ENCODE measurements around the gene SHMT2.

SHMT2 gene

GRCh38 chr12:57219205-57219992, 10.1 kb upstream of the SHMT2 start:
- H3K4me3 ChIP-seq (ENCODE audit: insufficient read depth, low read depth, low read length, poor library complexity, severe bottlenecking): no peak overlapping the region
- no peak for DNase-seq
- no peak overlapping the region for H3K27ac ChIP-seq (ENCODE audit: insufficient read depth, low read length, poor library complexity, severe bottlenecking)
- peaks cover 95% of the 10 kb centered on the region for H3K27me3 ChIP-seq (replicated peaks; ENCODE audit: control insufficient read depth, insufficient read depth, low read length, poor library complexity, severe bottlenecking)
- H3K9me3 ChIP-seq (ENCODE audit: control insufficient read depth, low read length): no peaks in the 10 kb centered on the region
- H3K36me3 ChIP-seq (ENCODE audit: control insufficient read depth, insufficient read depth, low read length): no peaks in the 10 kb centered on the region
- peaks cover 35% of the 10 kb centered on the region for H3K4me1 ChIP-seq (ENCODE audit: control insufficient read depth, insufficient read depth, low read length, poor library complexity, severe bottlenecking)

- H3K36me3 ChIP-seq (ENCODE audit: control insufficient read depth, insufficient read depth, low read length): no peaks in the 10 kb centered on the region
- H3K27ac ChIP-seq (ENCODE audit: insufficient read depth, low read length, poor library complexity, severe bottlenecking): no peak overlapping the region
- peaks cover 36% of the 10 kb centered on the region for H3K4me1 ChIP-seq (ENCODE audit: control insufficient read depth, insufficient read depth, low read length, poor library complexity, severe bottlenecking)
- H3K4me3 ChIP-seq (ENCODE audit: insufficient read depth, low read depth, low read length, poor library complexity, severe bottlenecking): no peak overlapping the region
- H3K9me3 ChIP-seq (ENCODE audit: control insufficient read depth, low read length): no peaks in the 10 kb centered on the region
- DNase-seq: no peak
- H3K27me3 ChIP-seq (replicated peaks; ENCODE audit: control insufficient read depth, insufficient read depth, low read length, poor library complexity, severe bottlenecking): peaks cover 94% of the 10 kb centered on the region
Observed at GRCh38 chr12:57219993-57220754, 9.3 kb upstream of the SHMT2 start.

GRCh38 chr12:57220770-57221168, 8.7 kb upstream of the SHMT2 start:
- no peak overlapping the region for H3K27ac ChIP-seq (ENCODE audit: insufficient read depth, low read length, poor library complexity, severe bottlenecking)
- no peaks in the 10 kb centered on the region for H3K9me3 ChIP-seq (ENCODE audit: control insufficient read depth, low read length)
- no peak for DNase-seq
- peaks cover 36% of the 10 kb centered on the region for H3K4me1 ChIP-seq (ENCODE audit: control insufficient read depth, insufficient read depth, low read length, poor library complexity, severe bottlenecking)
- no peak overlapping the region for H3K4me3 ChIP-seq (ENCODE audit: insufficient read depth, low read depth, low read length, poor library complexity, severe bottlenecking)
- peaks cover 94% of the 10 kb centered on the region for H3K27me3 ChIP-seq (replicated peaks; ENCODE audit: control insufficient read depth, insufficient read depth, low read length, poor library complexity, severe bottlenecking)
- H3K36me3 ChIP-seq (ENCODE audit: control insufficient read depth, insufficient read depth, low read length): no peaks in the 10 kb centered on the region

DNA sequence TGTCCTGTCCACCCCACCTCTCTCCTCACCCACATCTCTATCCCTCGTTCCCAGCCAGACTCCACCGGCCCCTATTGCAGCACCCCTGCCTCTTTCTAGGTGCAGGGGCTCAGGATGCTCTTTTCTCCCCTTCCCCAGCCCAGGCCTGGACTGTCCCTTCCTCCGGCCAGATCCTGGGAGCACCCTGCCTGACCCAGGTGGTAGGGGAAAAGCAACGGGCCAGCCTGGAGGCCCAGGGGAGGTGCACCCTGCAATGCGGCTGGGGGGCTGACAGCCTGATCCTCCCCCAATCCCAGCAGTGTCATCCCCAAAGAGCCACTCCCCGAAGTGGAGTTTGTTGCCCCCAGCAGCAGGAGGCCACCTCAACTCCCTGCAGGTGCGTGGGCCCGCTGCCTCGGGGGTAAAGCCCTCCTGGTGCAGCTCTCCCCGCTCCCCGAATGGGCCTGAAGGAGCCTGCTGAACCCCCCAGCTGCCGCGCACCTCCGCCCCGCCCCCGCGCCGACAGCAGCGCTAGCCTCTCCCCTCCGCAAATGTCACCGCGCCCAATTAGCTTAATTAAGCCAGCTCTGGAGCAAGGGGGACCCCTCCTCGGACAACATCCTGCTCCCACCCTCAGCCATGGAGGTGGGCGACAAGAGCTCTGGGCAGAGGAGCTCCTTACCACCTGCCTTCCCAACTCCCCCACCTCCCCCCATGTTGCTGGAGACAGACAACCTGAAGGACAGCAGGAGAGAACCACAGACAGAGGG, 8.2 kb upstream of the SHMT2 start:
- no peak overlapping the region for H3K27ac ChIP-seq (ENCODE audit: insufficient read depth, low read length, poor library complexity, severe bottlenecking)
- no peak overlapping the region for H3K4me3 ChIP-seq (ENCODE audit: insufficient read depth, low read depth, low read length, poor library complexity, severe bottlenecking)
- peaks cover 94% of the 10 kb centered on the region for H3K27me3 ChIP-seq (replicated peaks; ENCODE audit: control insufficient read depth, insufficient read depth, low read length, poor library complexity, severe bottlenecking)
- H3K9me3 ChIP-seq (ENCODE audit: control insufficient read depth, low read length): no peaks in the 10 kb centered on the region
- no peak for DNase-seq
- H3K36me3 ChIP-seq (ENCODE audit: control insufficient read depth, insufficient read depth, low read length): no peaks in the 10 kb centered on the region
- peaks cover 34% of the 10 kb centered on the region for H3K4me1 ChIP-seq (ENCODE audit: control insufficient read depth, insufficient read depth, low read length, poor library complexity, severe bottlenecking)

DNA sequence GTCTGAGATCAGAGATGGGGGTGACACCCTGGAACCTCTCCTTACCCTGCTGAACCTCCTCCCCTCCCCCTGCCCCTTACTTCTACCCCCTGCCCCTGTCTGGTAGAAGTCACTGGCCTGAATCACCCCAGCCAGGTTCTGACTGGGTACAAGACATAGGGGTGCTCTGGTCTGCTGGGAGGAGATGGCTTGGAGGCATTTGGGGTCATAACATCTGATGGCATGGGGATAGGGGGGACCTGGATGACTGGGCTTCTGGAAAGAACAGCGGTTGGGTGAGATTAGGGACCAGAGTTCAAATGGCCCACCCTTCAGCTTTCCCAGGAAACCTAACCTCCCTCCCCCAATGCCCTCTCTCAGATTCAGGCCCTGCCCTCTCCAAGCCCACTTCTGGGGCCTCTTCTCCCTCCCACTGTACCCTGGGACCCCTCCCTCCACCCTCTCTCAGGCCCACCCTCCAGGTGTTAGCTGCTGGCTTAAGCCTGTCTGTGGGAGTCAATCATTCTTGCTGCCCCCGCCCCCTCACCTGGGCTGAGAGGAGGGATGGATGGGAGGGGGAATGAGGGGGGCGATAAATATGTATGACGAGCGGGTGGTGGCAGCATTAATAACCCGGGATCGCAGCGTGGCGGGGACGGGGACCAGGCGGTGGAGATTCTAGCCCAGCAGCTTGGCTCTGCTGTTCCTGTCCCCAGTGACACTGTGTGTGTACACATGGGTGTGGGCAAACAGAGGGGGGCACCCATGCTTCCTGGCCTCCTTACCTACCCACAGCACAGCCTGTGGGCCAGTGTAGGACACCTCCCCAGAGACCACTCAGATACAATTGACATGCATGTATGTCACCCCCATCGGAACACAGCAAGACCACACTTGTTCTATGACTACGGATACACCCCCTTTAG, 7.0 kb upstream of the SHMT2 start:
- Histone ChIP-seq H3K9me3 (ENCODE audit: control insufficient read depth, low read length) (no peaks in the 10 kb centered on the region), H3K4me1 (ENCODE audit: control insufficient read depth, insufficient read depth, low read length, poor library complexity, severe bottlenecking) (peaks cover 24% of the 10 kb centered on the region), H3K36me3 (ENCODE audit: control insufficient read depth, insufficient read depth, low read length) (no peaks in the 10 kb centered on the region), H3K4me3 (ENCODE audit: insufficient read depth, low read depth, low read length, poor library complexity, severe bottlenecking) (no peak overlapping the region), H3K27ac (ENCODE audit: insufficient read depth, low read length, poor library complexity, severe bottlenecking) (no peak overlapping the region), H3K27me3 (replicated peaks; ENCODE audit: control insufficient read depth, insufficient read depth, low read length, poor library complexity, severe bottlenecking) (peaks cover 88% of the 10 kb centered on the region)
- DNase-seq: no peak

DNA sequence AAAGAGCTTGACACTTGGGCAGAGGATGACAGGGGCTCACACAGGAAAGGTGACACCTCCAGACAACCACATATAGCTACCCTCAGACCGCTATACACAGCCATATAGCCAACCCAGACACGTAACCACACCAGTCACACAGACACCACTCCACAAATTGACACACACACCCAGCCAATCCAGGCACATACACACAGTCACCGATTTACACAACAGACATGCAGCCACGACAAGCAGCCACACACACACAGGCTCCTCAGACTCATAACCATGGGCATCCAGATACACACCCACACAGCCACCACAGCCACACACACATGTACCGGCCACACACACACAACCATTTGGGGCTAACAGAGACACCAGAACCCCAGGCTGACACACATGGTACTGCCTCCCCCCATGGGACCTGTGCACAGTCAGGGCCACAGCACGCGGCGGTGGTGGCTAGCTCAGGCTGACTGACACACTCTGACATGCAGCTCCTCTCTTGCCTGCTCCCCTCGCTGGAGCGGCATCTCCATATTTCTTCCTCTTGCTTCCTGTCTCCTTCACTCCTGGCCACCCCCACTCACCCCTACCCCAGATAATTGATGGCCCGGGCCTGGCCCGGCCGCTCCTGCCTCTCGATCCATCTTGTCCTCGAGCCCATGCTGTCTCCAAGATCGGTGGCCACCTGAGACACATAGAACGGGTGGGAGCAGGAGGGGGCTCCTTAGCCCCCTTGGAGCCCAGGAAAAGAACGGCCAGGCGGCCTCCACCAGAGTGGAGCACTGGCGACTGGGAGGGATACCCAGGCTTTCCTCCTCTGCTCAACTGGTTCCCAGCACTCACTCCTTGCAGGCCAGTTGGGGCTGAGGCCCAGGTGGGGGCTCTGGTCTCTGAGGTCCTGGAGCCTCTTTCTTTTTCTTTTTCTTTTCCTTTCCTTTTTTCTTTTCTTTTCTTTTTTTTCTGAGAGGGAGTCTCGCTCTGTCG, 6.0 kb upstream of the SHMT2 start:
- no peaks in the 10 kb centered on the region for H3K36me3 ChIP-seq (ENCODE audit: control insufficient read depth, insufficient read depth, low read length)
- H3K27me3 ChIP-seq (replicated peaks; ENCODE audit: control insufficient read depth, insufficient read depth, low read length, poor library complexity, severe bottlenecking): peaks cover 79% of the 10 kb centered on the region
- H3K9me3 ChIP-seq (ENCODE audit: control insufficient read depth, low read length): no peaks in the 10 kb centered on the region
- DNase-seq: no peak
- peaks cover 23% of the 10 kb centered on the region for H3K4me1 ChIP-seq (ENCODE audit: control insufficient read depth, insufficient read depth, low read length, poor library complexity, severe bottlenecking)
- no peak overlapping the region for H3K27ac ChIP-seq (ENCODE audit: insufficient read depth, low read length, poor library complexity, severe bottlenecking)
- H3K4me3 ChIP-seq (ENCODE audit: insufficient read depth, low read depth, low read length, poor library complexity, severe bottlenecking): no peak overlapping the region

- Histone ChIP-seq H3K4me1 (ENCODE audit: control insufficient read depth, insufficient read depth, low read length, poor library complexity, severe bottlenecking) (peaks cover 32% of the 10 kb centered on the region), H3K9me3 (ENCODE audit: control insufficient read depth, low read length) (no peaks in the 10 kb centered on the region), H3K36me3 (ENCODE audit: control insufficient read depth, insufficient read depth, low read length) (no peaks in the 10 kb centered on the region), H3K4me3 (ENCODE audit: insufficient read depth, low read depth, low read length, poor library complexity, severe bottlenecking) (no peak overlapping the region), H3K27ac (ENCODE audit: insufficient read depth, low read length, poor library complexity, severe bottlenecking) (no peak overlapping the region), H3K27me3 (replicated peaks; ENCODE audit: control insufficient read depth, insufficient read depth, low read length, poor library complexity, severe bottlenecking) (peaks cover 70% of the 10 kb centered on the region)
- no peak for DNase-seq
Observed at GRCh38 chr12:57224278-57224972, 5.1 kb upstream of the SHMT2 start.

- H3K27ac ChIP-seq (ENCODE audit: insufficient read depth, low read length, poor library complexity, severe bottlenecking): no peak overlapping the region
- no peaks in the 10 kb centered on the region for H3K9me3 ChIP-seq (ENCODE audit: control insufficient read depth, low read length)
- H3K27me3 ChIP-seq (replicated peaks; ENCODE audit: control insufficient read depth, insufficient read depth, low read length, poor library complexity, severe bottlenecking): peaks cover 63% of the 10 kb centered on the region
- no peaks in the 10 kb centered on the region for H3K36me3 ChIP-seq (ENCODE audit: control insufficient read depth, insufficient read depth, low read length)
- DNase-seq: peak in 2 of 3 donors; percentile 27 to 47
- H3K4me3 ChIP-seq (ENCODE audit: insufficient read depth, low read depth, low read length, poor library complexity, severe bottlenecking): no peak overlapping the region
- peaks cover 37% of the 10 kb centered on the region for H3K4me1 ChIP-seq (ENCODE audit: control insufficient read depth, insufficient read depth, low read length, poor library complexity, severe bottlenecking)
Observed at GRCh38 chr12:57224973-57225679, 4.4 kb upstream of the SHMT2 start.

Measured in effector memory CD4-positive, alpha-beta T cell (primary cell).